Neural cell (in vitro differentiated cells): Measurements from ENCODE around the gene ST6GAL1. TPM values are rescaled to one million over a fixed set of nuclear protein-coding genes. Genes with fewer than 3 reads are reported as not detected.

Experiments
- H2AFZ ChIP-seq: fragments of 200-600, 300-800 bp; sonication (generic), shearing (Covaris generic); 2 replicates; pipeline ENCODE4 v1.6.0; 2014; ENCODE audit warnings: low read depth, mild to moderate bottlenecking, antibody characterized with exemption, low read length, moderate library complexity
- H3F3A ChIP-seq: fragments of 200-600 bp; shearing (Covaris generic); 2 replicates; pipeline ENCODE4 v1.6.1; 2016; ENCODE audit warnings: mild to moderate bottlenecking, moderate library complexity, mixed read lengths, antibody characterized with exemption, low read length; ENCODE audit not compliant: insufficient read depth, poor library complexity, severe bottlenecking
- H3K27ac ChIP-seq: fragments of 200-600, 300-800 bp; sonication (generic), shearing (Covaris generic); 2 replicates; pipeline ENCODE4 v1.5.1; 2014; ENCODE audit warnings: mild to moderate bottlenecking, low read length, moderate library complexity
- H3K27me3 ChIP-seq: fragments of 300-800, 200-600 bp; sonication (generic), shearing (Covaris generic); 2 replicates; pipeline ENCODE4 v1.6.0; 2014; ENCODE audit warnings: mild to moderate bottlenecking, low read depth, low read length, moderate library complexity; ENCODE audit not compliant: insufficient read depth
- H3K36me3 ChIP-seq: fragments of 300-800, 200-600 bp; sonication (generic), shearing (Covaris generic); 2 replicates; pipeline ENCODE4 v1.5.1; 2014; ENCODE audit warnings: mild to moderate bottlenecking, antibody characterized with exemption, low read length, moderate library complexity; ENCODE audit not compliant: insufficient read depth
- H3K4me2 ChIP-seq: fragments of 300-800, 200-600 bp; sonication (generic), shearing (Covaris generic); 2 replicates; pipeline ENCODE4 v1.6.0; 2014; ENCODE audit warnings: mild to moderate bottlenecking, low read length
- H3K4me3 ChIP-seq: fragments of 300-800, 200-600 bp; sonication (generic), shearing (Covaris generic); 2 replicates; pipeline ENCODE4 v1.5.1; 2014; ENCODE audit warnings: mild to moderate bottlenecking, low read length, moderate library complexity
- H3K79me2 ChIP-seq: fragments of 200-600 bp; shearing (Covaris generic); replicated peaks from 2 replicates; pipeline ENCODE4 v1.6.0; 2014; ENCODE audit warnings: mild to moderate bottlenecking, low read length, moderate library complexity; ENCODE audit not compliant: insufficient read depth
- H3K9ac ChIP-seq: fragments of 300-800, 200-600 bp; sonication (generic), shearing (Covaris generic); 2 replicates; pipeline ENCODE4 v1.6.1; 2016; ENCODE audit warnings: mild to moderate bottlenecking, low read length, mixed read lengths
- H3K9me2 ChIP-seq: fragments of 200-600 bp; shearing (Covaris generic); 2 replicates; pipeline ENCODE4 v1.6.1; 2016; ENCODE audit warnings: mild to moderate bottlenecking, low read length, mixed read lengths; ENCODE audit not compliant: insufficient read depth
- H3K9me3 ChIP-seq: fragments of 200-600, 300-800 bp; sonication (generic), shearing (Covaris generic); 2 replicates; pipeline ENCODE4 v1.6.1; 2016; ENCODE audit warnings: mild to moderate bottlenecking, mixed run types, low read length, moderate library complexity, mixed read lengths
- H4K20me1 ChIP-seq: fragments of 200-600 bp; shearing (Covaris generic); 2 replicates; pipeline ENCODE4 v1.6.1; 2016; ENCODE audit warnings: mild to moderate bottlenecking, mixed run types; ENCODE audit not compliant: insufficient read depth
- CTCF ChIP-seq: fragments of 450-650 bp; IDR thresholded peaks from 2 replicates; pipeline ENCODE4 v1.5.1; 2014; ENCODE audit warnings: antibody characterized with exemption, mild to moderate bottlenecking, moderate library complexity; ENCODE audit not compliant: poor library complexity, severe bottlenecking
- EP300 ChIP-seq: fragments of 450-650 bp; conservative IDR thresholded peaks from 2 replicates; pipeline ENCODE4 v1.6.1; 2014; ENCODE audit warnings: antibody characterized with exemption, mild to moderate bottlenecking, moderate library complexity; ENCODE audit not compliant: poor library complexity, severe bottlenecking
- EZH2 ChIP-seq: fragments of 200-600, 300-800 bp; shearing (Covaris generic), sonication (generic); IDR thresholded peaks from 2 replicates; pipeline ENCODE4 v1.6.1; 2014; ENCODE audit warnings: antibody characterized with exemption, low read length, borderline replicate concordance, mild to moderate bottlenecking; ENCODE audit not compliant: insufficient read depth, poor library complexity, severe bottlenecking
- MXI1 ChIP-seq: fragments of 450-650 bp; conservative IDR thresholded peaks from 2 replicates; pipeline ENCODE4 v1.6.1; 2014; ENCODE audit warnings: antibody characterized with exemption, mild to moderate bottlenecking; ENCODE audit not compliant: poor library complexity, severe bottlenecking
- POLR2AphosphoS5 ChIP-seq: IDR thresholded peaks from 2 replicates; pipeline ENCODE4 v1.6.1; 2012
- RAD21 ChIP-seq: fragments of 450-650 bp; conservative IDR thresholded peaks from 2 replicates; pipeline ENCODE4 v1.6.1; 2014; ENCODE audit warnings: antibody characterized with exemption, mild to moderate bottlenecking, moderate library complexity
- REST ChIP-seq: IDR thresholded peaks from 2 replicates; pipeline ENCODE4 v1.6.1; 2012; ENCODE audit warnings: borderline replicate concordance
- SMC3 ChIP-seq: fragments of 450-650 bp; conservative IDR thresholded peaks from 2 replicates; pipeline ENCODE4 v1.6.1; 2014; ENCODE audit warnings: antibody characterized with exemption, mild to moderate bottlenecking, moderate library complexity; ENCODE audit not compliant: poor library complexity
- TAF1 ChIP-seq: IDR thresholded peaks from 2 replicates; pipeline ENCODE4 v1.6.1; 2012; ENCODE audit warnings: low read depth
- polyA plus RNA-seq: library from polyadenylated mRNA; depleted of rRNA; stranded (reverse); fragments of >200 nt; gene quantifications from 2 replicates; pipeline ENCODE4 v1.2.3, GENCODE V29; 2014

ST6GAL1 gene
- polyA plus RNA-seq, 1 donor from 2014 or later = 17.6 TPM

- Histone ChIP-seq H2AFZ (no peak overlapping the region), H3K27ac (no peak overlapping the region), H4K20me1 (no peaks in the 10 kb centered on the region), H3F3A (no peaks in the 10 kb centered on the region), H3K9ac (no peak overlapping the region), H3K79me2 (no peaks in the 10 kb centered on the region), H3K36me3 (no peaks in the 10 kb centered on the region), H3K4me3 (no peak overlapping the region), H3K9me2 (no peaks in the 10 kb centered on the region), H3K9me3 (no peaks in the 10 kb centered on the region), H3K27me3 (no peaks in the 10 kb centered on the region), H3K4me2 (no peak overlapping the region)
- TF ChIP-seq RAD21 = no peak
- TF ChIP-seq EP300 = no peak
- TF ChIP-seq REST = no peak
- TF ChIP-seq TAF1 = no peak
- no peak for TF ChIP-seq EZH2
- TF ChIP-seq CTCF = no peak
- no peak for TF ChIP-seq SMC3
- TF ChIP-seq MXI1 = no peak
- TF ChIP-seq POLR2AphosphoS5 = no peak
These were observed 175.4 kb downstream of the ST6GAL1 start for GRCh38 chr3:187105700-187106099.

- H3K27me3 ChIP-seq = no peaks in the 10 kb centered on the region
- no peaks in the 10 kb centered on the region for H4K20me1 ChIP-seq
- no peak overlapping the region for H2AFZ ChIP-seq
- no peak overlapping the region for H3K4me2 ChIP-seq
- no peaks in the 10 kb centered on the region for H3K79me2 ChIP-seq
- H3K9me2 ChIP-seq = no peaks in the 10 kb centered on the region
- no peak for TF ChIP-seq RAD21
- no peak for TF ChIP-seq POLR2AphosphoS5
- TF ChIP-seq CTCF = no peak
- TF ChIP-seq REST = no peak
- TF ChIP-seq EZH2 = no peak
- TF ChIP-seq SMC3 = no peak
- TF ChIP-seq EP300 = no peak
- TF ChIP-seq MXI1 = no peak
- TF ChIP-seq TAF1 = no peak
- H3K9ac ChIP-seq = no peak overlapping the region
- no peaks in the 10 kb centered on the region for H3K36me3 ChIP-seq
- H3K27ac ChIP-seq = no peak overlapping the region
- no peak overlapping the region for H3K4me3 ChIP-seq
- H3F3A ChIP-seq = no peaks in the 10 kb centered on the region
- H3K9me3 ChIP-seq = no peaks in the 10 kb centered on the region
These were observed 177.7 kb downstream of the ST6GAL1 start for GRCh38 chr3:187107989-187108388.
